GM19240 (cell line): ENCODE data around the gene APBB2.
A peak's percentile ranks its signal among the peaks of the same experiment; 100 is the strongest.

ENCODE experiments used
- DNase-seq: peaks from one replicate; pipeline ENCODE4 v3.0.0; 2011; ENCODE audit warnings: low spot score; ENCODE audit not compliant: insufficient read length

APBB2 gene

GRCh38 chr4:40788331-40788730 lies 426.0 kb downstream of the APBB2 start:
- DNase-seq = no peak

DNA sequence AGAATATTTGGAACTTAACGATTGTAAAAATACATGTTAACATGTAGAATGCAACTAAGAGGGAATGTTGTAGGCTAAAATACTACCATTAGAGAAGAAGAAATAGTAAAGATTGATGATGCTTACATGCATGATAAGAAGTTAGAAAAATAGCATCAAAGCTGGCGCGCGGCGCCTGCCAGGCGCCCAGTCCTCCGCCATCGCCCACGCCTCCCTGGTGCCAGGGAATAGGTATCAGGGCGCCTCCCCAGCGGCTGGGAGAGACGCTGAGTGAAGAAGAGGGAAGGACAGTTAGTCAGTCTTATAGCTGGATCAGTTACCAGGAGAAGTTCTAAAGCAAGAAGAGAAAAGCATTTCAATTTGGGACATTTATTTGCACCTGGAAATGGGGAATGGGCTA lies 428.6 kb downstream of the APBB2 start:
- no peak for DNase-seq

DNA sequence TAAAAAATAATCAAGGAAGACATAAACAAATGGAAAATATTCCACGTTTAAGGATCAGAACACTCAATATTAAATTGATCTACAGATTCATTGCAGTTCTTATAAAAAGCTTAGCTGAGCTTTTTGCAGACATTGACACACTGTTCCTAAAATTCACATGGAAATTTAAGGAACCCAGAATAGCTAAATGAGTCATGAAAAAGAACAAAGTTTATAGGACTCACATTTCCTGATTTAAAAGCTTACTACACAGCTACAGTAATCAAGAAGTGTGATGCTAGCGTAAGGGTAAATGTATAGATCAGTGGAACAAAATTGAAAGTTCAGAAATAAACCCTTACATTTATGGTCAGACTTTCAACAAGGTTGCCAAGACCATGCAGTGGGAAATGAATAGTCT lies 431.5 kb downstream of the APBB2 start:
- no peak for DNase-seq

DNA sequence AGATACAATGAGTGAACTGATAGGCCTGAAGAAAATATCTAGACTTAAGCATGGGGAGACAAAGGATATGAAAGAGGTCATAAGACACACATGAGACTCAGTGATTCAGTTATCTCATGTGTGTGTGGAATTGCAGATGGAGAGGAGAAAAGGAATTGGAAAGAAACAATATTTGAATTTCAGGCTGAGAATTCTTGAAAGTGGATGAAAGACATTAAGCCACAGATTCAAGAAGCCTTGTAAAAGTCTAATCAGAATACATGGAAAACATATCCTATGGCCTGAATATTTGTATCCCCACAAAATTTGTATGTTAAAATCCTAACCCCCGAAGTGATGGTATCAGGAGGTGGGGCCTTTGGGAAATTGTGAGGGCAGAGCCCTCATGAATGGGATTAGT lies 436.3 kb downstream of the APBB2 start:
- no peak for DNase-seq

GRCh38 chr4:40769266-40769665 lies 445.1 kb downstream of the APBB2 start:
- no peak for DNase-seq

- DNase-seq = peak; percentile 72
Measured at GRCh38 chr4:40763228-40763716, 451.1 kb downstream of the APBB2 start.
